H9 (cell line): ENCODE measurements around the gene PYROXD2. TPM values are rescaled to one million over a fixed set of nuclear protein-coding genes. Genes with fewer than 3 reads are reported as not detected.

Source experiments
- DNase-seq: peaks from one replicate; pipeline ENCODE4 v3.0.0-alpha.2; 2017
- H2AFZ ChIP-seq: one replicate; pipeline ENCODE4 v1.6.1; 2013; ENCODE audit warnings: mild to moderate bottlenecking, low read length, control low read depth, moderate library complexity
- H2AK5ac ChIP-seq: 2 replicates; pipeline ENCODE4 v1.6.1; 2013; ENCODE audit warnings: low read length, control low read depth, mixed read lengths; ENCODE audit not compliant: insufficient read length
- H2BK120ac ChIP-seq: one replicate; pipeline ENCODE4 v1.6.1; 2013; ENCODE audit warnings: low read depth, mild to moderate bottlenecking, low read length, control low read depth, inconsistent platforms; ENCODE audit not compliant: poor library complexity, severe bottlenecking
- H2BK12ac ChIP-seq: 2 replicates; pipeline ENCODE4 v1.6.1; 2013; ENCODE audit warnings: low read length, control low read depth, mixed read lengths, low read depth; ENCODE audit not compliant: insufficient read length
- H2BK15ac ChIP-seq: 2 replicates; pipeline ENCODE4 v1.6.1; 2013; ENCODE audit warnings: low read depth, low read length, control low read depth
- H2BK20ac ChIP-seq: one replicate; pipeline ENCODE4 v1.6.1; 2013; ENCODE audit warnings: low read depth, mild to moderate bottlenecking, low read length, control low read depth, inconsistent platforms; ENCODE audit not compliant: poor library complexity, severe bottlenecking
- H2BK5ac ChIP-seq: 2 replicates; pipeline ENCODE4 v1.6.1; 2013; ENCODE audit warnings: low read length, control low read depth, mixed read lengths; ENCODE audit not compliant: insufficient read length
- H3K14ac ChIP-seq: 2 replicates; pipeline ENCODE4 v1.6.1; 2013; ENCODE audit warnings: low read length, control low read depth; ENCODE audit not compliant: insufficient read depth
- H3K18ac ChIP-seq: 2 replicates; pipeline ENCODE4 v1.6.1; 2013; ENCODE audit warnings: low read depth, mild to moderate bottlenecking, mixed read lengths, low read length, control low read depth; ENCODE audit not compliant: insufficient read length
- H3K23ac ChIP-seq: 2 replicates; pipeline ENCODE4 v1.6.1; 2013; ENCODE audit warnings: low read length, control low read depth, mixed read lengths, low read depth; ENCODE audit not compliant: insufficient read length
- H3K23me2 ChIP-seq: 2 replicates; pipeline ENCODE4 v1.6.1; 2013; ENCODE audit warnings: low read depth, mild to moderate bottlenecking, mixed read lengths, low read length, control low read depth; ENCODE audit not compliant: insufficient read length, poor library complexity, severe bottlenecking
- H3K27ac ChIP-seq: 2 replicates; pipeline ENCODE4 v1.5.1; 2013; ENCODE audit warnings: low read length, control low read depth, mixed read lengths, low read depth; ENCODE audit not compliant: insufficient read length
- H3K27me3 ChIP-seq: 2 replicates; pipeline ENCODE4 v1.6.1; 2013; ENCODE audit warnings: low read length, control low read depth, inconsistent platforms; ENCODE audit not compliant: insufficient read depth
- H3K4ac ChIP-seq: 2 replicates; pipeline ENCODE4 v1.6.1; 2013; ENCODE audit warnings: low read depth, mild to moderate bottlenecking, control low read depth, inconsistent platforms, low read length, moderate library complexity
- H3K4me1 ChIP-seq: 2 replicates; pipeline ENCODE4 v1.6.1; 2013; ENCODE audit warnings: low read length, control low read depth, inconsistent platforms; ENCODE audit not compliant: insufficient read depth
- H3K4me2 ChIP-seq: 2 replicates; pipeline ENCODE4 v1.6.1; 2013; ENCODE audit warnings: low read length, control low read depth, mixed read lengths; ENCODE audit not compliant: insufficient read length, insufficient read depth
- H3K56ac ChIP-seq: 2 replicates; pipeline ENCODE4 v1.6.1; 2013; ENCODE audit warnings: low read depth, mild to moderate bottlenecking, mixed read lengths, low read length, control low read depth; ENCODE audit not compliant: insufficient read length
- H3K79me1 ChIP-seq: 2 replicates; pipeline ENCODE4 v1.6.1; 2013; ENCODE audit warnings: low read depth, mild to moderate bottlenecking, moderate library complexity, low read length, control low read depth, inconsistent platforms; ENCODE audit not compliant: insufficient read depth, poor library complexity, severe bottlenecking
- H3K79me2 ChIP-seq: 2 replicates; pipeline ENCODE4 v1.6.1; 2013; ENCODE audit warnings: low read length, control low read depth, inconsistent platforms; ENCODE audit not compliant: insufficient read depth
- H3K9ac ChIP-seq: 2 replicates; pipeline ENCODE4 v1.6.1; 2013; ENCODE audit warnings: low read length, control low read depth, mixed read lengths; ENCODE audit not compliant: insufficient read length; ENCODE audit errors: extremely low read depth
- H3K9me3 ChIP-seq: one replicate; pipeline ENCODE4 v1.6.1; 2013; ENCODE audit warnings: low read depth, low read length, inconsistent platforms; ENCODE audit not compliant: control insufficient read depth
- H3T11ph ChIP-seq: one replicate; pipeline ENCODE4 v1.6.1; 2013; ENCODE audit warnings: mild to moderate bottlenecking, low read length, control low read depth, inconsistent platforms
- H4K20me1 ChIP-seq: one replicate; pipeline ENCODE4 v1.6.1; 2013; ENCODE audit not compliant: control insufficient read depth, insufficient read length, insufficient read depth
- H4K5ac ChIP-seq: 2 replicates; pipeline ENCODE4 v1.6.1; 2013; ENCODE audit warnings: low read depth, mild to moderate bottlenecking, mixed read lengths, low read length, control low read depth; ENCODE audit not compliant: insufficient read length
- H4K8ac ChIP-seq: replicated peaks from 2 replicates; pipeline ENCODE4 v1.6.1; 2013; ENCODE audit warnings: low read length, control low read depth, mixed read lengths, low read depth; ENCODE audit not compliant: insufficient read length
- H4K91ac ChIP-seq: 2 replicates; pipeline ENCODE4 v1.6.1; 2013; ENCODE audit warnings: low read depth, mild to moderate bottlenecking, moderate library complexity, mixed read lengths, low read length, control low read depth; ENCODE audit not compliant: insufficient read length
- H3K27ac Mint-ChIP-seq, 3 experiments: 2 replicates in 2 of 3; 3 replicates in 1 of 3; pipeline ENCODE4 v1.8.0; 2020 to 2021; ENCODE audit warnings: mixed read lengths in 3 of 3, mild to moderate bottlenecking in 1 of 3, moderate library complexity in 1 of 3
- H3K27me3 Mint-ChIP-seq: 2 replicates; pipeline ENCODE4 v1.8.0; 2021; ENCODE audit warnings: low read depth, mild to moderate bottlenecking, moderate library complexity, mixed read lengths
- H3K36me3 Mint-ChIP-seq, 3 experiments: 2 replicates in 2 of 3; 3 replicates in 1 of 3; pipeline ENCODE4 v1.8.0; 2020 to 2021; ENCODE audit warnings: low read depth in 3 of 3, mixed read lengths in 3 of 3; ENCODE audit not compliant: insufficient read depth in 1 of 3
- H3K4me1 Mint-ChIP-seq, 2 experiments: 2 replicates each; pipeline ENCODE4 v1.8.0; 2020; ENCODE audit warnings: mixed read lengths in 2 of 2
- H3K4me3 Mint-ChIP-seq, 2 experiments: 2 replicates in 1 of 2; 3 replicates in 1 of 2; pipeline ENCODE4 v1.8.0; 2020 to 2021; ENCODE audit warnings: mild to moderate bottlenecking in 2 of 2, mixed read lengths in 2 of 2, moderate library complexity in 1 of 2
- H3K9me3 Mint-ChIP-seq, 2 experiments: 2 replicates in 1 of 2; 3 replicates in 1 of 2; pipeline ENCODE4 v1.8.0; 2020; ENCODE audit warnings: mild to moderate bottlenecking in 2 of 2, mixed read lengths in 2 of 2, moderate library complexity in 1 of 2
- CTCF ChIP-seq: fragments of 200-600 bp; sonication (generic); conservative IDR thresholded peaks from 3 replicates; pipeline ENCODE4 v1.8.0; 2021; ENCODE audit warnings: antibody characterized with exemption, mild to moderate bottlenecking
- WGBS: extraction: QIAGEN DNeasy Blood & Tissue Kit; methylation state at CpG from one replicate; pipeline ENCODE4 v1.1.7; 2013; ENCODE audit warnings: missing lambda C conversion rate, low lambda C conversion rate, mixed read lengths; ENCODE audit not compliant: insufficient read length; ENCODE audit errors: extremely low coverage; 5-methylcytosine and 5-hydroxymethylcytosine counted together
- total RNA-seq: library from RNA; stranded (reverse); gene quantifications from 2 replicates; pipeline ENCODE4 v1.2.1, GENCODE V29; 2021

PYROXD2 gene
- total RNA-seq, 1 experiment from 2014 or later = 5.3 TPM

DNA sequence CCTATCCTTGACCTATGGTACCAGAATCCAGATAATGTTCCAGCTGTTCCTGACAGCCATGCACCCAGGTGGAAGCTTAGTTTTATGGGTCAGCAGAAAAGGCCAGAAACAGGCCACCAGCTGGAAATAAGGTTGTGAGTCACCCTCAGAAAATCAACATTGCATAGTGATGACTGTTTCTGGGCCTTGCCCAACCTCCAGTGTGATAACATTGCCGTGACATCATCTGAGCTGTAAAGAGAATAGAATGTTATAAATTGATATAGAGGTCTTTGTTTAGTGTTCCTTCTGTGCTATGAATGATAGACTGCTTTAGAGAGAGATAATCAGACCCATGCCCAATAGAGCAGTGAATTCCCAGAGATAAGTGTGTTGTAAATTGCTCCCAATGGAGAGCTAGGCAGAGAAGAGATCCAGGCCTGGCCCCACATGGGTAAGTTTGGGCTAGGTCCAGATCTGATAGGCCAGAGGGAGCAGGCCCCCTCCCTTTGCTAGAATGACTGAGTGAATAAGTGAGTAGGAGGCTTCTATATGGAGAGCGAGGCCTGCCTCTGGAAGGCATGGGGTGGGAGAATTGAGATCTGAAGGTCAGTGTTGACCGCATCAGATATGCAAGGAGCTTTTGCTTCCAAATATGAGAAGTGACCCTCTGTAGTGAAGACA, 46.0 kb upstream of the PYROXD2 start:
- H2BK5ac ChIP-seq = no peak overlapping the region
- H3K23ac ChIP-seq = no peak overlapping the region
- no peak overlapping the region for H2AK5ac ChIP-seq
- no peak overlapping the region for H2BK12ac ChIP-seq
- no peaks in the 10 kb centered on the region for H3K27me3 Mint-ChIP-seq
- H3K4me1 ChIP-seq = no peaks in the 10 kb centered on the region; the same call in 1 of the 2 replicates
- H3K4me1 Mint-ChIP-seq = peaks cover 22 to 24% of the 10 kb centered on the region in 2 experiments
- DNase-seq = no peak
- no peak for TF ChIP-seq CTCF
- no peak overlapping the region for H3K27ac ChIP-seq
- no peak overlapping the region for H3K4me3 Mint-ChIP-seq
- no peaks in the 10 kb centered on the region for H4K20me1 ChIP-seq
- H3K56ac ChIP-seq = no peak overlapping the region
- H3K9me3 ChIP-seq = no peaks in the 10 kb centered on the region
- H3T11ph ChIP-seq = no peak overlapping the region
- no CpG with 5 or more reads among the region's 3 CpGs for WGBS
- H3K4ac ChIP-seq = no peak overlapping the region
- no peak overlapping the region for H2BK15ac ChIP-seq
- H2BK20ac ChIP-seq = no peak overlapping the region
- H3K14ac ChIP-seq = no peak overlapping the region
- H3K9me3 Mint-ChIP-seq = no peaks in the 10 kb centered on the region
- no peak overlapping the region for H3K4me2 ChIP-seq
- no peaks in the 10 kb centered on the region for H3K23me2 ChIP-seq
- no peak overlapping the region for H3K27ac Mint-ChIP-seq
- no peaks in the 10 kb centered on the region for H3K27me3 ChIP-seq
- H4K5ac ChIP-seq = no peak overlapping the region
- no peaks in the 10 kb centered on the region for H3K79me1 ChIP-seq
- no peak overlapping the region for H2BK120ac ChIP-seq
- no peak overlapping the region for H4K8ac ChIP-seq
- no peaks in the 10 kb centered on the region for H3K79me2 ChIP-seq
- H3K36me3 Mint-ChIP-seq = no peaks in the 10 kb centered on the region; a peak in 1 of 7 replicates
- H3K9ac ChIP-seq = no peak overlapping the region
- H2AFZ ChIP-seq = no peak overlapping the region
- no peak overlapping the region for H3K18ac ChIP-seq
- H4K91ac ChIP-seq = no peak overlapping the region
